HepG2 (cell line): ENCODE data around the gene SFMBT1. TPM values are rescaled to one million over a fixed set of nuclear protein-coding genes. Genes with fewer than 3 reads are reported as not detected.

ENCODE experiments used
- ATAC-seq: fragments of 200-7000 bp; cut with Tn5 transposase; 3 replicates; pipeline ENCODE4 v1.9.1; 2020; ENCODE audit warnings: mild to moderate bottlenecking, moderate library complexity
- BruUV-seq: library from RNA; stranded (reverse); fragments of 400-500 nt; replicated peaks from 2 replicates; lab custom pipeline; 2021; lab: Mats Ljungman, UMichigan
- CTCF ChIA-PET: fragments of 300-600 bp; formaldehyde crosslinking; extraction: SDS; loops from one replicate; lab custom pipeline; 2021; ENCODE audit warnings: low total read pairs, inconsistent platforms, low intra/inter-chr PET ratio; lab: Yijun Ruan, JAX
- POLR2A ChIA-PET: fragments of 350-600 bp; sonication (Branson Sonifier 250); formaldehyde crosslinking; loops from one replicate; lab custom pipeline; 2020; ENCODE audit warnings: antibody characterized with exemption, inconsistent platforms; lab: Yijun Ruan, JAX
- DNase-seq: peaks from one replicate; pipeline ENCODE4 v3.0.0-alpha.2; 2015; ENCODE audit warnings: low spot score
- FAIRE-seq: peaks from 3 replicates; lab custom pipeline; 2011; peaks lifted over from hg19 to GRCh38; lab: Jason Lieb, UNC
- H2AFZ ChIP-seq: one replicate; pipeline ENCODE4 v1.6.1; 2011; ENCODE audit warnings: low read length, inconsistent platforms
- H3K27ac ChIP-seq: fragments of 300-600 bp; 3 replicates; pipeline ENCODE4 v1.8.0; 2011; ENCODE audit warnings: mixed run types, mild to moderate bottlenecking, mixed read lengths, low read length, inconsistent platforms; ENCODE audit not compliant: insufficient read depth; ENCODE audit errors: extremely low read length
- H3K27me3 ChIP-seq, 2 experiments: fragments of 200-600 bp in 1 of 2; 2 replicates in 1 of 2; 3 replicates in 1 of 2; pipeline versions ENCODE4 v1.6.0 to v1.8.0; 2011; ENCODE audit warnings: low read length in 2 of 2, mild to moderate bottlenecking in 2 of 2, moderate library complexity in 2 of 2, inconsistent platforms in 1 of 2; ENCODE audit not compliant: insufficient read depth in 2 of 2, control insufficient read depth in 1 of 2
- H3K36me3 ChIP-seq, 2 experiments: fragments of 200-600 bp in 1 of 2; replicated peaks in 1 of 2; 2 replicates in 1 of 2; 3 replicates in 1 of 2; pipeline versions ENCODE4 v1.5.1 to v1.8.0; 2011; ENCODE audit warnings: low read length in 2 of 2, inconsistent platforms in 1 of 2; ENCODE audit not compliant: insufficient read depth in 2 of 2, control insufficient read depth in 1 of 2
- H3K4me1 ChIP-seq: 2 replicates; pipeline ENCODE4 v1.5.1; 2012; ENCODE audit warnings: low read length, inconsistent platforms; ENCODE audit not compliant: insufficient read depth
- H3K4me2 ChIP-seq: 2 replicates; pipeline ENCODE4 v1.6.0; 2011; ENCODE audit warnings: low read depth, low read length, inconsistent platforms
- H3K4me3 ChIP-seq, 3 experiments: fragments of 200-600 bp in 1 of 3; sonication (generic), shearing (Covaris generic) in 1 of 3; replicated peaks in 1 of 3; 2 replicates each; pipeline ENCODE4 v1.5.1; 2011 to 2016; ENCODE audit warnings: low read length in 3 of 3, inconsistent platforms in 2 of 3, low read depth in 2 of 3, mild to moderate bottlenecking in 2 of 3, control low read depth in 1 of 3, mixed read lengths in 1 of 3; ENCODE audit not compliant: insufficient read depth in 1 of 3
- H3K79me2 ChIP-seq: one replicate; pipeline ENCODE4 v1.6.1; 2011; ENCODE audit warnings: low read length, inconsistent platforms; ENCODE audit not compliant: insufficient read depth
- H3K9ac ChIP-seq: 2 replicates; pipeline ENCODE4 v1.6.0; 2011; ENCODE audit warnings: mild to moderate bottlenecking, low read depth, low read length, inconsistent platforms; ENCODE audit not compliant: insufficient read depth
- H3K9me3 ChIP-seq: 2 replicates; pipeline ENCODE4 v1.5.1; 2012; ENCODE audit warnings: mild to moderate bottlenecking, low read length
- H4K20me1 ChIP-seq: 2 replicates; pipeline ENCODE4 v1.6.0; 2011; ENCODE audit warnings: inconsistent platforms, mild to moderate bottlenecking, low read length, moderate library complexity; ENCODE audit not compliant: insufficient read depth
- EP300 ChIP-seq, 3 experiments: sonication (generic) in 1 of 3; formaldehyde crosslinking in 1 of 3; IDR thresholded peaks; 2 replicates each; pipeline versions ENCODE4 v1.5.1 to v1.6.1; 2011 to 2020; ENCODE audit warnings: low read depth in 2 of 3, low read length in 2 of 3, borderline replicate concordance in 1 of 3, improper control_type of control experiment in 1 of 3, mild to moderate bottlenecking in 1 of 3, missing genetic modification reagents in 1 of 3, moderate library complexity in 1 of 3
- FOSL1 ChIP-seq: sonication (generic); formaldehyde crosslinking; IDR thresholded peaks from 2 replicates; pipeline ENCODE4 v1.9.0; 2021; ENCODE audit warnings: missing genetic modification reagents, borderline replicate concordance
- IKZF1 ChIP-seq: fragments of 450-650 bp; IDR thresholded peaks from 2 replicates; pipeline ENCODE4 v1.7.1; 2016
- POGK ChIP-seq: sonication (generic); formaldehyde crosslinking; conservative IDR thresholded peaks from 2 replicates; pipeline ENCODE4 v1.8.0; 2022; ENCODE audit warnings: mild to moderate bottlenecking, moderate library complexity, missing genetic modification reagents
- RNF2 ChIP-seq: fragments of 450-650 bp; conservative IDR thresholded peaks from 2 replicates; pipeline ENCODE4 v1.6.1; 2016; ENCODE audit warnings: low read depth
- SKIL ChIP-seq: sonication (generic); formaldehyde crosslinking; IDR thresholded peaks from 2 replicates; pipeline ENCODE4 v1.8.0; 2022; ENCODE audit warnings: missing genetic modification reagents, mild to moderate bottlenecking, moderate library complexity, borderline replicate concordance
- SNAI1 ChIP-seq: sonication (generic); formaldehyde crosslinking; IDR thresholded peaks from 2 replicates; pipeline ENCODE4 v1.5.0; 2020; ENCODE audit warnings: mild to moderate bottlenecking, missing genetic modification reagents, borderline replicate concordance
- SP4 ChIP-seq: sonication (generic); formaldehyde crosslinking; IDR thresholded peaks from 2 replicates; pipeline ENCODE4 v1.8.1; 2023; ENCODE audit warnings: mild to moderate bottlenecking, missing genetic modification reagents
- ZNF737 ChIP-seq: sonication (generic); formaldehyde crosslinking; IDR thresholded peaks from 2 replicates; pipeline ENCODE4 v1.5.0; 2020; ENCODE audit warnings: missing genetic modification reagents, mild to moderate bottlenecking, borderline replicate concordance
- WGBS: methylation state at CpG from one replicate; pipeline ENCODE4 v1.1.6; 2017; ENCODE audit warnings: low lambda C conversion rate; 5-methylcytosine and 5-hydroxymethylcytosine counted together
- in situ Hi-C: cut with HindIII; loops from 2 replicates; pipeline ENCODE4 v1.10.0; 2017; ENCODE audit warnings: low pct_unique_long_range_greater_than_20kb; ENCODE audit not compliant: extremely low pct_ligation_motif_present
- intact Hi-C: fragments of 100-400 bp; cut with micrococcal nuclease; formaldehyde crosslinking; loops from one replicate; pipeline ENCODE4 v1.10.0; 2022; ENCODE audit not compliant: unreplicated experiment
- polyA plus RNA-seq, 8 experiments: library from polyadenylated mRNA; depleted of rRNA in 3 of 8; stranded (reverse) in 7 of 8; unstranded in 1 of 8; fragments of >200 nt; fragmentation: Illumina TruSeq in 4 of 8; extraction: Trizol in 4 of 8; gene quantifications; 2 replicates each; pipeline versions ENCODE4 v1.2.1 to v1.2.3, GENCODE V29; 2011 to 2016; ENCODE audit warnings: low read depth in 4 of 8, missing spikeins in 1 of 8, mixed read lengths in 1 of 8; ENCODE audit not compliant: insufficient read depth in 1 of 8
- total RNA-seq, 5 experiments: library from RNA; depleted of rRNA; stranded (reverse); fragments of >200 nt; fragmentation: Illumina TruSeq; extraction: Trizol; gene quantifications; 2 replicates each; pipeline ENCODE4 v1.2.3, GENCODE V29; 2016; ENCODE audit warnings: low read depth in 1 of 5
- TF ChIP-seq, protein P1 (sequence below): sonication (generic); formaldehyde crosslinking; IDR thresholded peaks from 2 replicates; pipeline ENCODE4 v1.4.0; 2020; ENCODE audit warnings: mild to moderate bottlenecking, low read depth, missing genetic modification reagents

The SFMBT1 gene
- total and polyA plus RNA-seq, 2 of the 13 experiments (the other 11 are each of a cell fraction or from before 2014, with no cell fraction given): 3.8 to 12.8 TPM

DNA sequence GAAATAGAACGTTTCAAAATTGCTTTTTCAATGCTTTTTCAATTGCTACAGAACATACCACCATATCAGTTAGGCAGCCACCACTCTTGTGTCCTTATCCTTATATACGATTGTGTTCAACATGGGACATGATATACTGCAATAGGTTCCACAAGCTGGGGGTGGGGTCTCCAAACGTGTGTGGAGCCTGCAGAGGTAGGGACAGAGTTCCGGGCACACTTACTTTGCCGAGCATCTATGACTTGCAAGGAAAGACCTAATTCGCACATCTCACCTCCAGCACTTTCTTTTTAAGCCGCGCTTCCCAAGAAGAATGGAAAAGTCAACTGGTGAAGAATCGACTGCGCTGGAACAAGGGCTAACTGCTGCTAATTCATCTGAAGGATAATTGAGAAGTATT is 39.6 kb upstream of the SFMBT1 start:
- no peaks in the 10 kb centered on the region; a peak in 1 of 5 replicates for H3K27me3 ChIP-seq
- FAIRE-seq (no peak), ATAC-seq (no peak), DNase-seq (no peak)
- no peak overlapping the region for H3K4me3 ChIP-seq
- TF ChIP-seq POGK (CRISPR knock-in tag) (no peak), ZNF737 (CRISPR knock-in tag) (no peak), FOSL1 (CRISPR knock-in tag) (no peak), RNF2 (no peak), EP300 (IDR thresholded peaks at IDR 0.05; ENCODE audit: low read depth in 2 of 2, low read length in 2 of 2) (no peak), EP300 (CRISPR knock-in tag; IDR thresholded peaks at IDR 0.05; ENCODE audit: borderline replicate concordance) (no peak), IKZF1 (no peak), SP4 (CRISPR knock-in tag) (no peak), SNAI1 (CRISPR knock-in tag) (no peak), SKIL (CRISPR knock-in tag) (no peak)
- TF ChIP-seq, protein P1, sequence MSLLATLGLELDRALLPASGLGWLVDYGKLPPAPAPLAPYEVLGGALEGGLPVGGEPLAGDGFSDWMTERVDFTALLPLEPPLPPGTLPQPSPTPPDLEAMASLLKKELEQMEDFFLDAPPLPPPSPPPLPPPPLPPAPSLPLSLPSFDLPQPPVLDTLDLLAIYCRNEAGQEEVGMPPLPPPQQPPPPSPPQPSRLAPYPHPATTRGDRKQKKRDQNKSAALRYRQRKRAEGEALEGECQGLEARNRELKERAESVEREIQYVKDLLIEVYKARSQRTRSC: no peak
- peaks cover 19% of the 10 kb centered on the region for H3K4me1 ChIP-seq
- no TSS peak for BruUV-seq
- H2AFZ ChIP-seq: no peak overlapping the region
- no peak overlapping the region for H3K9ac ChIP-seq
- in situ Hi-C loops (no loop called here), intact Hi-C loops (no loop called here)
- H3K27ac ChIP-seq: no peak overlapping the region
- H4K20me1 ChIP-seq: no peaks in the 10 kb centered on the region
- H3K9me3 ChIP-seq: no peaks in the 10 kb centered on the region
- POLR2A ChIA-PET: no interaction called here
- CTCF ChIA-PET: no interaction called here
- H3K79me2 ChIP-seq: no peaks in the 10 kb centered on the region
- 0 out of 5 replicates have a peak, but pooled peaks cover 4 to 6% of the 10 kb centered on the region in 2 experiments for H3K36me3 ChIP-seq
- WGBS: 84% methylated on average over 10 of the region's 10 CpGs
- H3K4me2 ChIP-seq: no peak overlapping the region
